ENCODE data around the gene EFCC1.

EFCC1 gene

GRCh38 chr3:128994581-128995546 is 6.2 kb upstream of the EFCC1 start:
- in situ Hi-C loops (cut with MboI; ENCODE audit: low sequenced_read_pairs): no loop called here

- in situ Hi-C loops (cut with MboI; ENCODE audit: low sequenced_read_pairs): no loop called here
Measured at GRCh38 chr3:128995737-128996136, 5.4 kb upstream of the EFCC1 start.

- in situ Hi-C loops (cut with MboI; ENCODE audit: low sequenced_read_pairs): no loop called here
Measured at GRCh38 chr3:128996200-128996599, 4.9 kb upstream of the EFCC1 start.

- in situ Hi-C loops (cut with MboI; ENCODE audit: low sequenced_read_pairs): no loop called here
Measured at GRCh38 chr3:128996726-128997125, 4.4 kb upstream of the EFCC1 start.

GRCh38 chr3:128997486-128998133 is 3.5 kb upstream of the EFCC1 start:
- in situ Hi-C loops (cut with MboI; ENCODE audit: low sequenced_read_pairs): no loop called here

- in situ Hi-C loops (cut with MboI; ENCODE audit: low sequenced_read_pairs): no loop called here
Measured at GRCh38 chr3:128998561-128998960, 2.5 kb upstream of the EFCC1 start.

GRCh38 chr3:128999102-128999501 is 2.0 kb upstream of the EFCC1 start:
- in situ Hi-C loops (cut with MboI; ENCODE audit: low sequenced_read_pairs): no loop called here

GRCh38 chr3:129000742-129001100 is 383 bp upstream of the EFCC1 start:
- in situ Hi-C loops (cut with MboI; ENCODE audit: low sequenced_read_pairs): no loop called here

GRCh38 chr3:129001806-129002572 is 885 bp downstream of the EFCC1 start:
- in situ Hi-C loops (cut with MboI; ENCODE audit: low sequenced_read_pairs): no loop called here

- in situ Hi-C loops (cut with MboI; ENCODE audit: low sequenced_read_pairs): no loop called here
Measured at GRCh38 chr3:129002573-129003569, 1.8 kb downstream of the EFCC1 start.

- in situ Hi-C loops (cut with MboI; ENCODE audit: low sequenced_read_pairs): no loop called here
Measured at GRCh38 chr3:129003578-129004112, 2.5 kb downstream of the EFCC1 start.

- in situ Hi-C loops (cut with MboI; ENCODE audit: low sequenced_read_pairs): no loop called here
Measured at GRCh38 chr3:129004639-129005295, 3.7 kb downstream of the EFCC1 start.

GRCh38 chr3:129005526-129006303 is 4.6 kb downstream of the EFCC1 start:
- in situ Hi-C loops (cut with MboI; ENCODE audit: low sequenced_read_pairs): no loop called here

GRCh38 chr3:129006864-129007263 is 5.8 kb downstream of the EFCC1 start:
- in situ Hi-C loops (cut with MboI; ENCODE audit: low sequenced_read_pairs): no loop called here

GRCh38 chr3:129007792-129008191 is 6.7 kb downstream of the EFCC1 start:
- in situ Hi-C loops (cut with MboI; ENCODE audit: low sequenced_read_pairs): no loop called here

- in situ Hi-C loops (cut with MboI; ENCODE audit: low sequenced_read_pairs): no loop called here
Measured at GRCh38 chr3:129009266-129009665, 8.2 kb downstream of the EFCC1 start.

- in situ Hi-C loops (cut with MboI; ENCODE audit: low sequenced_read_pairs): no loop called here
Measured at GRCh38 chr3:129010310-129010956, 9.3 kb downstream of the EFCC1 start.

- in situ Hi-C loops (cut with MboI; ENCODE audit: low sequenced_read_pairs): no loop called here
Measured at GRCh38 chr3:129013491-129013891, 12.4 kb downstream of the EFCC1 start.

Data from HL-60/S4 treated with phorbol 12-myristate 13-acetate at 8.2 ng/mL for 4 days and 3 days (cell line).